HFF-Myc (cell line): Measurements from ENCODE around the gene MSTO1.
A peak's percentile ranks its signal among the peaks of the same experiment; 100 is the strongest.

Experiments used
- DNase-seq: peaks from one replicate; pipeline ENCODE4 v3.0.0-alpha.2; 2011; ENCODE audit warnings: low read depth; ENCODE audit errors: extremely low read depth
- H3K4me3 ChIP-seq: replicated peaks from 2 replicates; pipeline ENCODE4 v1.5.1; 2011; ENCODE audit warnings: low read depth, mild to moderate bottlenecking, control low read depth, low read length
- CTCF ChIP-seq: IDR thresholded peaks from 2 replicates; pipeline ENCODE4 v1.5.1; 2012; ENCODE audit warnings: mild to moderate bottlenecking, low read depth, low read length, control low read depth; ENCODE audit errors: missing control alignments

The MSTO1 gene

DNA sequence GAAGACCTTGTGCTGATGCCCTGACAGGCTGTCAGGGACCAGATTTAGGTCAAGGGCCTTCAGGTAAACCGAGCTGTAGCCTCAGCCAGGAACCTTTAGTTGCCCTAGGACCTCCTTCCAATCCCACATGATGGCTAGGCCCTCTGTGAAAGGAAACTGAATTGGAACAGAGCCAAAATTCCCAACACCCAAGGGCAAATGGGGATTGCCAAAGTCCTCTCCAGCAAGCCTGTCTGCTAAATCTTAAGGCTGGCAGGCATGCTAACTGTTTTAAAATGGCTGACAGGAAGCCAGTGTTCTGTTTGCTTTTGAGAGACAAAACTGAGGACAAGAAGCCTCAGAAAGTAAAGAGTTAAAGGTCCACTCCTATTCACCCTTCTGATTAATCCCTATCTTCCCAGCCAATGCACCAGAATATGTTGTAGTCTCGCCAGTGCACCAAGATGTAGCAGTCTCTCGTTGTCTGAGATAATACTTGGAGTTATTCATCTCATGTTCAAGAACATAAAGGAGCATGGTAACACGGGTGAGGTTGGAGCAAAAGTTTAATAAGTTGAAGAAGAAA is 35.1 kb downstream of the MSTO1 start:
- no peak for DNase-seq
- H3K4me3 ChIP-seq = no peak overlapping the region
- no peak for TF ChIP-seq CTCF

DNA sequence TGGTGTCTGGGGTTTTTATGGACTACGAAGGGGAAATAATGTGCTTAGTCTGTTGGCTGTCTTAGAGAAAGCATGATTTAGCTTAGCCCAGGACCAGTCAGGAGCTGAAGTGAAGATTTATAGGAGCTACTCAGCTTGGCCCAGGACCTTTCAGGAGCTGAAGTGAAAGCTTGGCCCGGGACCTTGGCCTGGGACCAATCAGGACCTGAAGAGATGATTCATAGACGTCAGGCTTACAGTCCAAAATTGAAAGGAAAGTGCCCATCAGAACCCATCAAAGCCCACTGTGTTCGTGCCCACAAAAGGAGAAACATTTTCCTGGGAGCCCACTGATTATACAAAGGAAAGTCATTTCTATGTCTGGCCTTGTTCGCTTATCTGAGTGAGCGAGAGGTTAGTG is 35.6 kb downstream of the MSTO1 start:
- no peak overlapping the region for H3K4me3 ChIP-seq
- no peak for DNase-seq
- no peak for TF ChIP-seq CTCF

- no peak for TF ChIP-seq CTCF
- no peak overlapping the region for H3K4me3 ChIP-seq
- no peak for DNase-seq
Observed at GRCh38 chr1:155646307-155646706, 36.3 kb downstream of the MSTO1 start.

- DNase-seq = peak; percentile 48
- H3K4me3 ChIP-seq = peak overlapping the region; percentile 28
- peak; percentile 66 for TF ChIP-seq CTCF
Observed at GRCh38 chr1:155648207-155649147, 38.5 kb downstream of the MSTO1 start.

DNA sequence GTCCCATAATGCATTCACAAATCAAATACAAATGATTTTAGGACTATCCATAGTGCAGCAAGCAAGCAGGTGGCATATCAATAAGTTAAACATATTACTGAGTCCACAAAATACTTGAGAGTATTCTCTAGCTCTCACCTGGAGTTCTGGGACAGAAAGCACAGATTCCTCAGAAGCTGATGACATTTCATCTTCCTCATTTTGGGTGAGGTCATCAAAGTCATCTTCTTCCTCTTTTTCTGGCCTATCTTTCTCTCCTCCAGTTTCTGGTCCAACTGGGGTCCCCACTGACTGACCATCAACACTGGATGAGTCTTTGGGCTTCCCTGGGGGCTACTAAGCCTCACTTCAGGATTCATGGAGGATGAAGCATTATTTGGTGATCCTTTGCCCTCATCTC is 39.7 kb downstream of the MSTO1 start:
- H3K4me3 ChIP-seq = no peak overlapping the region
- no peak for DNase-seq
- no peak for TF ChIP-seq CTCF

DNA sequence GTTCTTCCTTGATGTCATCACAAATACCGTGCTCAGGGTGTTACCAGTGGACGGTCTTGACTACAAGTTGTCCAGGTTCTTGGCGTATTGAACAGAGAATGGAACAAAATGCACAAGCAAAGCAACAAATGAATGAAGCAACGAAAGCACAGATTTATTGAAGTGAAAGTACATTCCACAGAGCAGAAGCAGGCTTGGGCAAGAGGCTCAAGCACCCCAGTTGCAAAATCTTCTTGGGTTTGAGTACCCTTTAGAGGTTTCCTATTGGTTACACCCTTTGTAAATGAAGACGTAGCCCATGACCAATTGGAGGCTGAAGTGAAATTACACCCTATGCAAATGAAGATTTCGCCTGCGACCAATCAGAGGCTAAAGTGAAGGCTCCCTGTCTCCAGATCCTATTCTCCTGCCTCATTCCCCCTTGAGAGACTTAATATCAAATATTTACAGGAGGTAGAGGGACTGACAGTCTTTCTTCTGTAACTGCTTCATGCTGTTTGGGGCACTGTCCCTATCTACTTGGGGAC is 40.3 kb downstream of the MSTO1 start:
- no peak for DNase-seq
- no peak for TF ChIP-seq CTCF

More for the DNA sequence above, 40.3 kb downstream of the MSTO1 start:
- H3K4me3 ChIP-seq = no peak overlapping the region
